Mononuclear cell (primary cell): Measurements from ENCODE around the gene DBX2. TPM values are rescaled to one million over a fixed set of nuclear protein-coding genes. Genes with fewer than 3 reads are reported as not detected.
"Not testable (repeated sequence)": the region's sequence is repeated elsewhere in the genome, so short reads cannot be mapped to it uniquely, and the experiment has no call there.

Source experiments
- H3K27me3 ChIP-seq: 2 replicates; pipeline ENCODE4 v1.6.0; 2011; ENCODE audit warnings: low read length, control low read depth; ENCODE audit not compliant: insufficient read depth
- H3K4me1 ChIP-seq: 2 replicates; pipeline ENCODE4 v1.5.1; 2011; ENCODE audit warnings: mild to moderate bottlenecking, low read length, control low read depth; ENCODE audit not compliant: insufficient read depth
- H3K4me3 ChIP-seq: 2 replicates; pipeline ENCODE4 v1.5.1; 2011; ENCODE audit warnings: mild to moderate bottlenecking, low read length, moderate library complexity
- H3K9me3 ChIP-seq: 2 replicates; pipeline ENCODE4 v1.5.1; 2011; ENCODE audit warnings: low read depth, mild to moderate bottlenecking, control low read depth, low read length
- total RNA-seq: library from RNA; depleted of rRNA; stranded (reverse); fragments of >200 nt; gene quantifications from one replicate; pipeline ENCODE4 v1.2.3, GENCODE V29; 2012

The DBX2 gene
- total RNA-seq: not detected

DNA sequence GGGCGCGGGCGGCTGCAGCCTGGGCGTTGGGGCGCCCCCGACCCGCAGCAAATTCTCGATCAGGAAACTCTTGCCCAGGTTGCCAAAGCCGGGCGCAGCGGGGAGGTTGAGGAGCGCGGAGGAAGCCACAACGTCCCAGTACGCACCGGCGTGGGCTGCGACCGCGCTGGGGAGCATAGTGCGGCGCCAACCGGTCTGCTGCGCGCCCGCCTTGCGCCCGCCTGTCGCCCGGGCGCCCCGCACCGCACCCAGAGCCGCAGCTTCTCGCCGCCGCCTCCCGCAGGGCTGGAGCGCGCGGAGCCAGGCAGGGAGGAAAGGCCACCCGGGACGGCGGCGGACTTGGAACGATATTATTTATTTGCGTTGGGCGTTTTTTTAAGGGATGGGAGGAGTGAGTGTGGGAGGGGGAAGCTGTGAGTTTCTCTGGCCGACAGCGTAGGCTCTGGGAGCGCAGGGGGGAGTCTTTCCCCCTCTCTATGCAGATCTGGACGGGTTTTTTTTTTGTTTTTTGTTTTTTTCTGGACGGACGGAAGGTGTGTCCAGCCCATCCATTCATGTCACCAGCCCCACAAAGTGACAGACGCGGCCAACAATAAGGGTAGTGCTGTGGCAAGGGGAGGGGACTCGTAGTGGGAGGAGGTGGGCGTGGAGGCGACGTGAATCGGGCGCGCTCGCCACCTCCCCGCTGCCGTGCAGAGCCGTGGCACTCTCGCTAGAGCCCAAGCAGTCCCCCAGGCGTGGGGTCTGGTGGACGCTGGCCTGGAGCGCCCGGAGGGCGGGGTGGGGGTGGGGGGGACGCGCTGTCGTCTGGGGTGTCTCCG, at the start of gene DBX2:
Gene DBX2, minus strand, starts transcription at position 349 of the 821 bp plus-strand sequence. Its CDS starts 172 bp downstream, at position 177.
- peaks cover 57% of the 10 kb centered on the region for H3K27me3 ChIP-seq
- no peaks in the 10 kb centered on the region for H3K4me1 ChIP-seq

GRCh38 chr12:45098766-45099165, 47.9 kb upstream of the DBX2 start:
- H3K4me3 ChIP-seq: no peak overlapping the region
- H3K27me3 ChIP-seq: peaks cover 6% of the 10 kb centered on the region
- no peaks in the 10 kb centered on the region for H3K4me1 ChIP-seq
- no peaks in the 10 kb centered on the region for H3K9me3 ChIP-seq

More for the DNA sequence above, at the start of gene DBX2:
- Histone ChIP-seq H3K9me3 (no peaks in the 10 kb centered on the region), H3K4me3 (no peak within 1 kb of the TSS)

DNA sequence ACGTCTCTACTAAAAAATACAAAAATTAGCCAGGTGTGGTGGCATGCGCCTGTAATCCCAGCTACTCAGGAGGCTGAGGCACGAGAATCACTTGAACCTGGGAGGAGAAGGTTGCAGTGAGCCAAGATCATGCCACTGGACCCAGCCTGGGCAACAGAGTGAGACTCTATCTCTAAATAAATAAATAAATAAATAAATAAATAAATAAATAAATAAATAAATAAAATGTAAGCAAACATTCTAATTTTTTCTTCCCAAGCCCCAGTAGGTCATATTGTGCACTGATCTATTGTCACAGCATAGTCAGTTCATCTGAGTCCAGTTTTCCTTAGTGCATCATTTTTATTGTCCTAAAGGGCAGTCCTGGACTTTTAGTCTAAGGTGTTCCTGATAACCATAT, 44.5 kb upstream of the DBX2 start:
- H3K4me1 ChIP-seq, H3K27me3 ChIP-seq, H3K9me3 ChIP-seq: not testable (repeated sequence)

DNA sequence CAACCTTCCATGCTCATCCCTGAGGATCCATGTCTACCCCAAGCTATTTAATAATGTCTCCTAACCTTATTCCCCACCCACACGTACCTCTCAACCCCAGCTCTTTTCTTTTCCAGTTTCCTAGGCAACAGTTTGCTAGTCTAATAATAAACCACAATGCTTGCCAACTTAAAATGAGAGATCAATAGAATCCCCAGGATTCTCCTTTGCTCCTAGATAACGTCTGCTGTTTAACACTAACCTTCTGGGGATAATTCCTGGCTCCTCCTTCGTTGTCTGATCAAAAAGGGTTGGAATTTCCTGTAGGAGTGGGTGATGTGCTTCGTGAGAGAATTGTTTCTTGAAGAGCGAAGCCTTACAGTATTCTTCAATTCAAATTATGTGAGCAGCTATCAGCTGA, 42.2 kb upstream of the DBX2 start:
- Histone ChIP-seq H3K4me3 (no peak overlapping the region), H3K4me1 (no peaks in the 10 kb centered on the region), H3K27me3 (no peaks in the 10 kb centered on the region), H3K9me3 (no peaks in the 10 kb centered on the region)

More for the DNA sequence above, 44.5 kb upstream of the DBX2 start:
- not testable (repeated sequence) for H3K4me3 ChIP-seq

DNA sequence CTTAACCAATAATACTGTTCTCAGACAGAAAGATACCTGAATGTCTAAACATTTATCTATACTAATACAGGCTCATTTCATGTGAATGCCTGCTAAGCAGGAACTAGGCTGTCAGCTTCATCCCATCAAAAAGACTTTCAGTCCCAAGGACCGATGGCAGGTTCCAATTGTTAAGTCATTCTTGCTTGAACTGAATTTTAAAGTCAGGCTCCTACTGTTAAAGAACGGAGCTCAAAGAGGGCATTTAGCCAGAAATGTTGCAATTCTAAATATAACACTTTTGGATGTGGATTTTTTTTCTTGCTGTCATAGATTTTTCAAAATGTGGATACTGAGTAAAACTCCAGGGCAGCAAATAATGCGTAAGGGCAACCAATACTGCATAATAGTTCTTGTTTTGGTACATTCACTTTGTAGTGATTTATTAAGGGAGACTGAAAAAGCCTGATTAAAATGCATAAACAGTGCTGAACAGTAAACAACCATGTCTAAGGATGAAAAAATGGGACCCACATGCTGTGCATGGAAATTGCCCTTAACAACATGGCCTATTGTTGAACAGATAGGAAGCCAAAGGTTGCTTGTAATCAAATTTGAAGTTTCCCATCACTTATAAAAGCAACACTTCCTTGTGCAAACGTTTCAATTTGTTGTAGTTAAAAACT, 38.6 kb upstream of the DBX2 start:
- Histone ChIP-seq H3K27me3 (peaks cover 4% of the 10 kb centered on the region), H3K4me1 (no peaks in the 10 kb centered on the region)

GRCh38 chr12:45088608-45089007, 37.7 kb upstream of the DBX2 start:
- peaks cover 4% of the 10 kb centered on the region for H3K27me3 ChIP-seq
- H3K9me3 ChIP-seq: peaks cover 5% of the 10 kb centered on the region
- no peaks in the 10 kb centered on the region for H3K4me1 ChIP-seq
- H3K4me3 ChIP-seq: no peak overlapping the region

More for the DNA sequence above, 38.6 kb upstream of the DBX2 start:
- no peak overlapping the region for H3K4me3 ChIP-seq
- H3K9me3 ChIP-seq: peaks cover 5% of the 10 kb centered on the region

DNA sequence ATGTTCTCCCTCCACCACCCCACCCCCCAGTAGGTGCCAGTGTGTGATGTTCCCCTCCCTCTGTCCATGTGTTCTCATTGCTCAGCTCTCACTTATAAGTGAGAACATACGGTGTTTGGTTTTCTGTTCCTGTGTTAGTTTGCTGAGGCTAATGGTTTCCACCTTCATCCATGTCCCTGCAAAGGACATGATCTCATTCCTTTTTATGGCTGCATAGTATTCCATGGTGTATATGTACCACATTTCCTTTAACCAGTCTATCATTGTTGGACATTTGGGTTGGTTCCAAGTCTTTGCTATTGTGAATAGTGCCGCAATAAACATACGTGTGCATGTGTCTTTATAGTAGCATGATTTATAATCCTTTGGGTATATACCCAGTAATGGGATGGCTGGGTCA, 33.3 kb upstream of the DBX2 start:
- not testable (repeated sequence) for H3K9me3 ChIP-seq, H3K27me3 ChIP-seq, H3K4me1 ChIP-seq, H3K4me3 ChIP-seq

- H3K9me3 ChIP-seq: no peaks in the 10 kb centered on the region
- no peaks in the 10 kb centered on the region for H3K4me1 ChIP-seq
- no peak overlapping the region for H3K4me3 ChIP-seq
- peaks cover 2% of the 10 kb centered on the region for H3K27me3 ChIP-seq
These were observed 26.4 kb upstream of the DBX2 start for GRCh38 chr12:45077251-45077650.

DNA sequence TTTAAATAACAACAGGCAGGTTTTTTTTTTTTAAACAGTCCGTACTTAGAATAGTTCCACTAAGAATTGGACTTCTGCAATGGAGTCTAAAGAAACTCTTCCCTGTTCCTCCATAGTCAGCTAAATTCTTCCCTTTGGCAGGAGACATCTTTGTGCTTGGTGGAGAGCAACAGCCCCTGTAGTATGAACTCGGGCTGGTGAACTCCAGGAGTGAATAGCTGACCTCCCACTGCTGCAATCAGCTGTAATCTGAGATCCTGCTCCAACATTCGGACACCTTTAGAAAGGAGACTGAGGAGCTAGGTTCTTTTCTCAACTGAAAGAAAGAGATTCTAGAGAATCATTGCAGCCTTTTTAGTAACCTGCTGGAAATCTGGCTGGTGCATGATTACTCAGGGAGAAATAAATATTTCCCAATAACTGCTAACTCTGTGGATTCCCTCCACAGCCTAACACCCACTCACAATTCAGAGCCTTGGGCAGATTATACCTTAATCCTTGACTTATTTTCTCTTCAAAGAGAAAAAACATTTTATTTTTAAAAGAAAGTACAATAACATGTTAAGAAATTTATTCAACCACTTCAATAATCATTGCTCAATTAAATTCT, 25.6 kb upstream of the DBX2 start:
- H3K27me3 ChIP-seq: peaks cover 2% of the 10 kb centered on the region

DNA sequence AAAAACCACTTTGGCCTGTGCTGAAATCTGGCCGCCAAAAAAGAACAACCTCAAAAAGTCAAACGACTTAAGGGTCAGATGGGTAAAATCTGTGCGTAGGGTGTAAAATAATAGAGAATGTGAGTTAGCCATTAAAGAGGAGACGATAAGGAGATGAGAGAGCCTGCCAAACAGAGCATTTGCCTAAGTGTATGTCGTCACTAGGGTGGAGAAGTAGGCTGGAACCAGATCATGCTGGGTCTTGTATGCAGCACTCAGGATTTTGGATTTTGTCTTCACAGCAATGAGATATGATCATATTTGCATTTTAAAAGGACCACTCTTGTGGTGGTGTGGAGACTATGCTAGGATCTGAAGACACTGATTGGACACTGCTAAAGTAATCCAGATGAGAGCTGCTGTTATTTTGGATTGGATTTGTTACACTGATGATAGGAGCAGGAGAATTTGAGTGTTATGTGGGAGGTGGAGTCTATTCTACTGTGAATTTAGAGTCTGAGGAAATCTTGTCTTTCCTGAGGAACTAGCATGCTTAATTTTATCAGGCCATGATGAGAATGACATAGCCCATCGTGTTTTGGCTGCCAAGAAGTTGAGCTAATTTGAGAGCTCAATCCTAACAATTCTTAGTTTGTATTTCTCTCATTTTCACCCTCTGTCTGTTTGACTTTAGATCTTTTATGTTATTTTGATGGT, 24.8 kb upstream of the DBX2 start:
- Histone ChIP-seq H3K9me3 (no peaks in the 10 kb centered on the region), H3K4me3 (no peak overlapping the region), H3K27me3 (peaks cover 2% of the 10 kb centered on the region), H3K4me1 (no peaks in the 10 kb centered on the region)

More for the DNA sequence above, 25.6 kb upstream of the DBX2 start:
- Histone ChIP-seq H3K9me3 (no peaks in the 10 kb centered on the region), H3K4me3 (no peak overlapping the region), H3K4me1 (no peaks in the 10 kb centered on the region)

DNA sequence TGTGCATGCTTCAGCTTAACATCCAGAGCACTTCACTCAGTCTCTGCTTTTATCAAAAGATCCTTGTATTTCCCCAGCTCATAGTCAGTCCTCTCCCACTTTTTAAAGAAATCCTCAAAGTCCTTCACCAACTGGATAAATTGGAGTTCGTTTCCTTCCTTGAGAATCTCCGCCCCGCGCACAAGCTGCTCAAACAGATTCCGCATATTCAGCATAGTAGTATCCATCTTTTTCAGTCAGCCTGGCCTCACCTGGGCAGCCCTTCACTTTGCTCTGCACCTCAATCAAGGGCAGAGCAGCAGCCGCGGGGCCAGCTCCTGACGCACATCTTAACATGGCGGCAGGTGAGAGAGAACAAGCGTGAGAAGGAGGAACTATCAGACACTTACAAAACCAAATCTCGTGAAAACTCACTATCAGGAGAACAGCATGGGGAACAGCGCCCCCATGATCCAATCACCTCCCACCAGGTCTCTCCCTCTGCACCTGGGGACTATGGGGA, 14.3 kb upstream of the DBX2 start:
- Histone ChIP-seq H3K9me3 (no peaks in the 10 kb centered on the region), H3K4me1 (no peaks in the 10 kb centered on the region), H3K27me3 (no peaks in the 10 kb centered on the region), H3K4me3 (no peak overlapping the region)

DNA sequence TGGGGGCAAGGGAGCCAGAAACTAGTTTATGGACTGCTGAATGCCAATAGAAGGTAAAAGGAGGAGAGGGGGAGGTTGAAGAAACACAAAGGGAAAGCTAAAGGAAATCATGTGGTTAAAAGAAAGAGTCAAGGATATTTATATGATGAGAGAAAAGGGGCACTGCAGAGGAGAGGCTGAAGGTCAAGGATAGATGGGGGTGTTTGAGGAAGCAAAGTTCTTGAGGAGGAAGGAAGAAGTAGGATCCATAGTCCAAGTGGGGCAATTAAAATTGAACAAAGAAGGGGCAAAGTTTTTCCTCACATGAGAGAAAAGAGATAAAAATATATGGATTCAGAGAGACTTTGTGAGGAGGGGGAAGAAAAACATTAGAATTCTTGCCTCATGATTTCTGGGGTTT, 10.1 kb upstream of the DBX2 start:
- no peak overlapping the region for H3K4me3 ChIP-seq
- no peaks in the 10 kb centered on the region for H3K9me3 ChIP-seq
- H3K27me3 ChIP-seq: no peaks in the 10 kb centered on the region
- H3K4me1 ChIP-seq: no peaks in the 10 kb centered on the region

DNA sequence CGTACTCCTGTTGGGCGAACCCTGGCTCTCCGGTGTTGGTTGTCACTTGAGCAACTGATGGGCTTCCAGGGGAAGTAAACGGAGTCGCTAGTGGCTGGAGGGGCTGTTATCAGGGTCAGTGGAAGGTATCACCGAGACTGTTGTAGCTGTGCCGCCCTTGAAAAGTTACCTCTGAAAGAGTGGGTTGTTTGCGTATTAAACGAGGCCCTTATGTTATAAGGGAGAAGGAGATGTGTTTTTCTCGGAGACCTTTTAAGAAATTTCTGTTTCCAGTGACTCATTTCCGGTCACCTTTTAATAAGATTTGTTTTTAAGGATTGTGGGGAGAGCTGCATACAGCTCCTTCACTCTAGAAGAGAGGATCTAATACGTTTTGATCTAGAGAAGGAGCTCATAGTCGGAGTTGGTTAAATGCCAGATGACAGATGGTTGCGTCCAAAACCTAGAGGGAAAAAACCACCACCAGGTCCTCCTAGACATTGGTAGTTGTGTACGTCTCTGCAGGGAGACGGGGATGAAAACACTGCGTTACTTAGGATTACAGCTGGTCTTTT, 750 bp upstream of the DBX2 start:
- Histone ChIP-seq H3K4me3 (no peak overlapping the region), H3K27me3 (peaks cover 54% of the 10 kb centered on the region), H3K9me3 (no peaks in the 10 kb centered on the region), H3K4me1 (no peaks in the 10 kb centered on the region)

DNA sequence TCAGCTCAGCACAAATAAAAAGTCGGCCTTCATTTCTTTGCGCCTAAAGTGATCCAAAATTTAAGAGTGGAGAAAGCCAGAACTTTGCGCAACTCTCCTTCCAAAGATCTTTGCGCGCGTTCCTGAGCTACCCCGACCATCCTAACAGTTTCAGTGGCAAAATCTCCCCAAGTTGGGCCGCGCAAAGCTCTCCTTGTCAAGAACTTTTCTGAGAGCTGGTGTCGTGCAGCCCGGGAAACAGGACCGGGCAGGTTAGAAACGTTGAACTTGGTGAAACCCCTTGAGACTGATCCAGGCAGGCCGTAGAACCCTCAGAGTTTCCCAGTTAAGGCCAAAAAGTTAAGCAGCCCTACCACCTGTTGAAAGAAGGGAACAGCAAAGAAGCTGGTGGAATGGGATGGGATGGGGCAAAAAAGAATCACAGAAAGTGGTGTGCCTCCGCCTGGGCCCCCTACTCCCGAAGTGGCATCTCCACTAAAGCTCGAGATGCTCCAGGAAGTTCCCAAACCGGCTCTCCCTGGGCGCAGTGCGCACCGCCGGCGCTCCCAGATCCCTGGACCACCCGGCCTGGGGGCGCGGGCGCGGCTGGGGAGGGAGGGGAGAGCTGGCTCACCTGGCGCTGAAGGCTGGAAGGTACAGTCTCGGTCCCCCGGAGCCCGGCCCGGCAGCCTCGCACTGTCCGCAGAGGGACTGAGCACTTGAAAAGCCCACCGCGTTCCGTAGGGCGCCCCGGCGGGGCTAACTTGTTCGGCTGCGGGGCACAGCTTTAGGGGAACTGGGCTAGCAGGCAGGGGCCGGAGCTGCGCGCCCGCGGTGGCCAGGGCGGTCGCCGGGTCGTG, 768 bp downstream of the DBX2 start:
- peaks cover 59% of the 10 kb centered on the region for H3K27me3 ChIP-seq

More for the DNA sequence above, 768 bp downstream of the DBX2 start:
- H3K4me3 ChIP-seq: no peak overlapping the region
- H3K4me1 ChIP-seq: no peaks in the 10 kb centered on the region
- H3K9me3 ChIP-seq: no peaks in the 10 kb centered on the region
